Activated CD4-positive, alpha-beta T cell treated with anti-CD3 and anti-CD28 coated beads, Interleukin-2, Interleukin-6, amounts not matched to agents 100 ng/mL and 50 ng/mL, durations not matched to agents 16 hours and 8 hours (primary cell): ENCODE results near the gene RGS19.

Experiments used
- DNase-seq: peaks from one replicate; pipeline ENCODE4 v3.0.0-alpha.2; 2020

RGS19 gene

DNA sequence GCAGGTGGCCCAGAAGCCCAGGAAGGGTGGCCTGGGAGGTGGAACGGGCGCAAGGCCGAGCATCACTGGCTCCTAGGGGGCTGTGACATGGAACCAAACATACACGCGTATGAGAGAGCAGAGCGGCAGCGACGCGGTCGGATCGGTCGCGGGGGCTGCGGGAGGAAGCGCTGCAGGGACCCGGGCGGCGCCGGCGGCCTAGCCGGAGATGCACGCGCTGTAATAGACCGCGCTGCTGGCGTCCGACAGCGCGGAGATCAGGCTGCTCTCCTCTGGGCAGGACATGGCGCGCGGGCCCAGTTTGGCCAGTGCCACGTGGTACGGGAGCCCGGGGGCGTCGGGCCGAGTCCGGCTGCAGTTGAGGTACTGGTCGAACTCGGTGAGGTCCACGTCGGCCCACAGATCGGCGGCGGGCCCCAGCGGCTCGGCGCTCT, 31.3 kb downstream of the RGS19 start:
- no peak for DNase-seq

DNA sequence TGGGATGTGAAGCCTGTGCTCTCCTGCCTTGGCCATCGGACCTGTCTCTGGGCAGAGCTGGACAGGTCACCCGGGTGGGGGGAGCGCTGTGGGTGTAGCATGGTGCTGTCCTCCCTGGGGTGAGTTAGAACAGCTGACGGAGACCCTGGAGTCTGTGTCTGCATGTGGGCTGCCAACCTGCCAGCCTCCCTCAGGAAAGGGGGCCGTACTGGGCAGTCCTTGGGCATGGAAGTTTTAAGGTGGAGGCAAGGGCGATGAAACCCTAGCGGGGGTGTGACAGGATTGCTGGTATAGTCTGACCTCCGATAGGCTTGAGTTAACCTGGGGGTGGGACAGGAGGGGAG, 32.3 kb downstream of the RGS19 start:
- no peak for DNase-seq

DNA sequence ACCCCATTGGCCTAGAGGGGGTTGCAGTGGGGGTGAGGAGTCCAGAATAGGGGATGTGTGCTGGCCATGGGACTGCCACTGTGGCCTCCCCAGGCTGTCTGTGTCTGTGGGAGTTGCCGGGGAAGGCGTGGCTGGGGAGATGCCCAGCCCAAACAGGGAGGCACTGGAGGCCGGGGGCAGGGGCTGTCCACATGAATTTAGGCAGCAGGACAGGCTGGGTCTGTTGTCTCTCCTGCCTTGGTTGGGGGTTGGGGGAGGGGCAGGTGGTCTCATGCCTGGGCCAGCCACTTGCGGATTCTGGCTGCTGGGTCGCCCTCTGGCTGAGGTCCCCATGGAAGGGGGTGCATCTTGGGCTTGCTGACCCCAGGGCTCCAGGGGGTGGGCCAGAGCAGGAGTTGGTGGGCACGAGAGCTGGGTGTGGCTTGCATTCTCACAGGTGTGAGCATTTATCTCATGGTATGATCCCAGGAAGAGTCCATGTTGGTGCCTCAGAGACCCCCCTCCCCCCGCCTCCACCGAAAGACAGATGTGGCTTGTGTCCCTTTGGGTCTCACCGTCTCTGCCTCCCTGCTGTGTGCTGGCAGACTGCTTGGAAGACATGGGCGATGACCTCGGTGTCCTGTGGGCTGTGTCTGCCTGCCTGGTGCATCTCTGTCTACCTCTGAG, 33.8 kb downstream of the RGS19 start:
- DNase-seq, result no peak

- DNase-seq, result no peak
These were observed 34.7 kb downstream of the RGS19 start for GRCh38 chr20:64044484-64045247.

DNA sequence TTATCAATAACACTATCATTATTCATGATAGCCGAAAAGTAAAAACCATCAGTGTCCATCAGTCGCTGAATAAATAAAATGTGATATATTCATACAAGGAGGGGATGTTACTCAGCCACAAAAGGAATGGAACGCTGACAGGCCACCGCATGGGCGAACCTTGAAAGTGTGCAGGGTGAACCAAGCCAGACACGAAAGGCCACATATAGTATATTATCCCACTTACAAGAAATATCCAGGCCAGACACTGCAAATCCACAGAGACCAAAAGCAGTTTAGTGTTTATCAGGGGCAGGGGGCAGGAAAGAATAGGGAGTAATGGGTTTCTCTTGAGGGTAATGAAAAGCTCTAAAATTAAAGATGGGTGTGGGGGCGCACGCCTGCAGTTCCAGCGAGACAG, 35.5 kb downstream of the RGS19 start:
- DNase-seq, result no peak

GRCh38 chr20:64042054-64042781, 37.1 kb downstream of the RGS19 start:
- DNase-seq, result no peak

DNA sequence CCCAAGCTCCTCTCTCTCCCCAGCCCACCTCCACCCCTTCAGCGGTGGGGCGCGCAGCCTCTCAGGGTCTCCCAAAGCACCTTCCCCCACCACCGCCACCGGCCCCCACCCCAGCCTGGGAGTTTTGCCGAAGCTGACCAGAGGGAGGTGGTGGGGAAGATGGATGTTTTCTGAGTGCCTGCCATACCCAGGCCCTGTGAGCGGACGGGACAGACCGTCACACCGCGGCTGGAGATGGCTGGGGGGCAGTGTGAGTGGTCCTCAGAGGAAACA, 37.6 kb downstream of the RGS19 start:
- no peak for DNase-seq

DNA sequence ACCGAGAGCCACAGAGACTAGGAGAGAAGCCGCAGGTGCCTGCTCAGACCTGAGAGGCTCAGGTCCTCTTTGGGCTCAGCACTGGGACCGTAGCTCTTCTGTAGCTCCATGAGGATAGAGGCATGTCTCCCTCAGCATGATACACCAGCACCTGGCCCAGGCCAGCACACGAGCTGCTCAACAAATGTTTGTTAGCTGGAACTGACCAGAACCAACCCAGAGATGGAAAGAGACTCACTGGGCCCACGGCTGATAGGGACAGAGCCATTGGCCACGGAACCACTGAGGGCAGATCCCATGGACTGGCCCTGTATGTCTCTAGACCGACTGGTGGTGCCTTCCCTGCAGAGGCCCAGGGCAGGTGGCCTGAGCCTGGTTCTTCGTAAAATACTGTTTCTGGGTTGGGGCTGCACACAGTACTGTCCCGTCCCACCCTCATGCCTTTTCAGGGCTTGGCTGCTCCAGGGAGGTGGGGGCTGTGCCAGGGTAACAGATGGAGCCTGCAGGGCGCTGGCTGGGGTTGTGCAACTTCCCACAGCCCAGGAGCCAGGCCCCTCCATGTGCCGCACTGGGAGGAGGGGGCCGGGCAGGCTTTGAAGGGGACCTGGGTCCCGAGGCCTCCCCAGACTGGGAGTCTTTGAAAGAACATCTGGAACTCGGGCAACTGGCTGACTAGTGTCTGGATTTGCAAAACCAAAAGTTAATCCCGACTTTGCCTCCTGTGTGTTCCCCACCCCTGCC, 38.1 kb downstream of the RGS19 start:
- DNase-seq, result no peak

DNA sequence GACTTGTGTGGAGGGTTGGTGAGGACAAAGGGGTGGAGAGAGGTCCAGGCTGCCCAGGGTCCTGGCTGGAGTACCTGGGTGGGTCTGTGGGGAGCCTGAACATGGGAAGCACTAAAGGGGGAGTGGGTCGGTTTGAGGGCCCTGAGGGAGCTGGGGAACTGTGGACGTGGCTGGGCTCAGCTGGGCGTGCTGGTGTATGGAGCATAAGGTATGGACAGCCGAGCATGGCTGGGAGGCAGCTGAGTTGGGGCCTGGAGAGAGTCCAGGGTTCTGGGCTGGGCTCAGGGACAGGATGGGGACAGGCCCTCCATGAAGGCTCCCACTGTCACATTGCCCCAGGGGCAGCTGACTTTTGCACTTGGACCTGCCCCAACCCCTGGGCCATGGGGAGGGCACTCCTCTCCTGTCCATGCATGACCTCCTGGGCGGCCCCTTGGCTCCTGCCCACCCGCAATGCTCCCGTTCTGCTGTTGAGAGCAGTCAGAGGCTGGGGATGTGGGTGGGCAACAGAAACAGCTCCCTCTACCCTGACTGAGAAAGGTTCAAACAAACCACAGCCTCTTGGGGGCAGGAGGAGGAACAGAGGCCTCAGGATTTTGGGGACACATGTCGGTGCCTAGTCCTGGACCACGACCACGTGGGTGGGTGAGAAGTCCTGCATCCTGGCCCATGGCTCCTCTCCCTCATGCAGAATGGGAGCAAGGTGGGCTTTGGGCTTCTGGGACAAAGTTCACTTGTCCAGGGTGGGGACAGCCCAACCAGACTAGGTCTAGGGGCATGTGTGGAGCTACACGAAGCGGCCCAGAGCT, 38.9 kb downstream of the RGS19 start:
- no peak for DNase-seq

DNA sequence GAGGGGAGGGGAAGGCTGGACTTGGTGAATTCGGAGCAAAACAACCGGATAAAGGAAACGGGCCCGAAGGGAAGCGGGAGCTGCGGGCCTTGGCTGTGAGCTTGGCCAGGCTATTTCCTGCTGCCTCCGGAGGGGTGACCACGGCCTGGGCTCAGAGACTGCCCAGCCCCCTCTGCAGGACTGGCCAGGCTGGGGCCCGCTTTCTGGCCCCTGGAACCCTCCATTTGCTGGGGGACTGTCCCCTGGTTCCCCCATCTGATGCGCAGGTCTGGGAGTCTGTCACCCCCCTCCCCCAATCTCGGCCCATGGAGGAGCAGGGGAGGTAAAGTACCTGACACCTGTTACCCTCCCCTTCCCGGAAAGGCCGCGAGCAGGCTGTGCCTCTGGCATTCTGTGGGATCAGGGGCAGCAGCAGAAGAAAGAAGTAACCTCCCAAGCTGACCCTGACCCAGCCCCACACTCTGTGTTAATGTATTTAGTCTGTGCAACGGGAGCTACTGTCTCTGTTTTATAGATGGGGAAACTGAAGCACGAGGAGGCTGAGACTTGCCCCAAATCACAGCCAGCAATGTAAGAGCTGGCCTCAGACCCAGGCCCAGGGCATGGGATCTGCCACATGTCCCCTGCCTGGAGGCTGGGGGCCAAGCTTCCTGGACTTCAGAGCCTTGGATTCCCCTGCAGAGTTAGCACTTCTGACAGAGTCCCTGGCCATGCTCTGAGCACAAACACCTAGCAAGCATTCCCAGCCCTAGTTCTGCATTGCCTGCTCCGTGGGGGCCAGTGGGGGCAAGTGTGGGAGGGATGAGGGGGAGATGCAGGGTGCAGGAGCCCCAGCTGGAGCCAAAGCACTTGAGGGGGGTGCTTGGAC, 39.8 kb downstream of the RGS19 start:
- no peak for DNase-seq

- peak; percentile 83 for DNase-seq
These were observed 40.6 kb downstream of the RGS19 start for GRCh38 chr20:64038565-64039292.

DNA sequence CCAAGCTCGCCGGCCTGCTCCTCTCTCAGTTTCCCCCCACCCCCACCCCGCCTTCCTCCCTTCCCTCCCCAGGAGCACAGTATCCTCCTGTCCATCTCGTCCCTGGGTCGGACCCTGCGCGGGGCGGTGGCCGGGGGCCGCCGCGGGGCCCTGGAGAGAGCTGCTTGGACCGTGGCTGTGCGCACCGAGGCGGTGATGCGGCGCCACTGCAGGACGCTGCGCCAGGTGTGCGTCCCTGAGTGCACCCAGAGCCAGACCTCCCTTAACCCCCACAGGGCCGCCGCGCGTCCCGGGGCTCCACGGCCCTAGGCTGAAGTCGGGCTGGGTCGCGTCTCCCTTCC, 41.1 kb downstream of the RGS19 start:
- DNase-seq, result no peak

GRCh38 chr20:64037498-64038213, 41.7 kb downstream of the RGS19 start:
- DNase-seq, result peak; percentile 43

DNA sequence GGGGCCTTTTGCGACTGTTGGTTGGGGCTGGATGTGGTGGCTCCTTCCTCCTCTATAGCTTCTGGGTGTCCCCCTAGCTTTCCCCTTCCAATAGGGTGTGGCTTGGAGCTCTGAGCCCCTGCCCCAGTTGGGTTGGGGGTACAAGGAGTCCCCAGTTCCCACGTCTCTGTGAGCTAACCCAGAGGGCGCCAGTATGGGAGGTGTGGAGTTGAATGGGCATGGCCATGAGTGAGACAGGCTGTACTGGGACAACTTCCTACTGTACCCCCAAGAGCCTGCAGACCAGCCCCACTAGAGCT, 42.2 kb downstream of the RGS19 start:
- no peak for DNase-seq

DNA sequence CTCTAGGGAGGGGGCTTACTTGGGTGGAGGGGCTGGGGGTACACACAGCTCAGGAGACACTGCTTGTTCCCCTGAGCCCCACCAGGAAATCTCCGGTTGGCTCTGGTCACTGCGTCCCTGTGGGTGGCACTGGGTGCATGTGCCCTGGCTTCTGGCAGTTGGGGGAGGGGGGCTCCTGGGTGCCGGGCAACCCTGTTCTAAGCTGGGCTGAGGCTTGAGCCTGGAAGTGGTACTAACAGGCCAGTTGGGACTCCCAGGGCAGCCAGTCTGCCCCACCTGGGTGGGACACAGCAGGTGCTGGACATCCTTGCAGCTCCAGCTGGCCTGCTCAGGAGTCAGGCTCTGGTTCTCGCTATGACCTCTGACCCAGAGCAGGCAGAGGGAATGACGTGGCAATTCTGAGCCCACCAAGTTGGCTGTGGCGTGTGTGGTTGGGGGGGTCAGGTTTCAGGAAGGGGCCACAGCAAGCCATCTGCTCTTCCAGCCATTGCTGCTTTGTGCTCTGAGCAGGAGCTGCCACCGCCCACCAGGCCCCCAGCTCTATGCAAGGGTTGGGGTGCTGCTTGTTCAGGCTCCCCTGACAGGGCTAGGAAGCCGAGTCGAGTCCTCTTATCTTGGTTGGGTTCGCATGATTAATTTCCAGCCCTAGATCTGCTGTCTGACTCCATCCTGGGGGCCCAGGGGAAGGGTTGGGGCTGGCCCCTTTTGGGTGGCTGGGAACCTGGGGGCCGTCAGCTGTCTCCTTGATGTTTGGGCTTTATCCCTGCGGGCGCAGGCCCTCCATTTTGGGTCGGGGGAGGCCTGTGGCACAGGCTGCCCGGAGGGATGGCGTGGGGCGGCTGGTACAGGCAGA, 42.7 kb downstream of the RGS19 start:
- DNase-seq, result peak; percentile 41

DNA sequence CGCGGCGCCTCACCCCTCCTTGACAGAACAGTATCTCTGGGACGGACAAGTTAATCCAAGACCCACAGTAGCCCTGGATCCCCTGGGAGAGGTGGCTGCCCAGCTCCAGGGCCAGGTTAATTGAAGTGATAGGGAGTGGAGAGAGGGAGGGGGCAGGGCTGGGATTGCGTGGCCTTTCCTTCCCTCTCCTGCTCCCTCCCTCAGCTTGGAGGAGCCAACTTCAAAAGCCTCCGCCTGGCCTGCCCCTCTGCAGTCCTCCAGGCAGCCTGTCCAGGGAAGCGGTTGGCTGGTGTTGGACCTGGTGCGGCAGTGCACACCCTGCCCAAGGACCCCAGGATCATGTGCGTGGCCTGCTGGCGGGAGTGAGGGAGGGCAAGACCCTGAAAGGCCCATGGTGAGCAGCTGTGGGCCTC, 43.4 kb downstream of the RGS19 start, which contains the start of gene C20orf204:
TSS of gene C20orf204 (plus strand) at position 250 of the 413 bp plus-strand sequence. CDS start at position 392, 142 bp downstream.
- DNase-seq, result no peak

- DNase-seq, result peak; percentile 79
These were observed 44.0 kb downstream of the RGS19 start for GRCh38 chr20:64035066-64035932.

GRCh38 chr20:64033981-64034493, 45.3 kb downstream of the RGS19 start:
- DNase-seq, result no peak
